ENCODE data around the gene TUBA4A. TPM values are rescaled to one million over a fixed set of nuclear protein-coding genes. Genes with fewer than 3 reads are reported as not detected.

Gene TUBA4A
- total and polyA plus RNA-seq, 2 of the 8 experiments (the other 6 are each of a cell fraction or from before 2014, with no cell fraction given) = 67.3 to 172 TPM

- Histone ChIP-seq H4K5ac (ENCODE audit: insufficient read length, low read depth, low read length) (no peak overlapping the region), H3K4me1 (replicated peaks in 1 of 4; ENCODE audit: control insufficient read depth in 3 of 4, insufficient read depth in 4 of 4, low read length in 3 of 4) (peaks cover 0 to 4% (median 3%) of the 10 kb centered on the region in 4 experiments; a peak in 4 of 7 replicates), H3K79me2 (ENCODE audit: control insufficient read depth in 1 of 2, insufficient read depth in 2 of 2, low read length in 2 of 2) (no peaks in the 10 kb centered on the region), H3K4me3 (ENCODE audit: extremely low read depth in 1 of 4, insufficient read depth in 2 of 4, low read depth in 3 of 4, low read length in 4 of 4) (no peak overlapping the region), H3K27ac (ENCODE audit: low read depth, low read length) (no peak overlapping the region), H2BK12ac (ENCODE audit: low read depth, low read length) (no peak overlapping the region), H3K9me3 (ENCODE audit: insufficient read depth in 2 of 2, low read depth in 1 of 2, low read length in 1 of 2) (no peaks in the 10 kb centered on the region), H3K18ac (ENCODE audit: extremely low read depth, low read length) (no peak overlapping the region), H3K27me3 (replicated peaks in 1 of 4; ENCODE audit: control insufficient read depth in 3 of 4, extremely low read depth in 1 of 4, insufficient read depth in 3 of 4, low read length in 3 of 4) (peaks cover 0 to 27% (median 15%) of the 10 kb centered on the region in 4 experiments; a peak in 6 of 7 replicates), H4K91ac (replicated peaks; ENCODE audit: insufficient read length, low read length) (no peak overlapping the region), H3K23ac (ENCODE audit: insufficient read length) (no peak overlapping the region), H2BK5ac (ENCODE audit: low read depth, low read length) (no peak overlapping the region), H3K9ac (replicated peaks in 1 of 4; ENCODE audit: extremely low read depth in 1 of 4, low read depth in 3 of 4, low read length in 3 of 4) (no peak overlapping the region), H3K4ac (replicated peaks; ENCODE audit: insufficient read length, low read depth, low read length) (no peak overlapping the region), H2AK5ac (ENCODE audit: low read depth, low read length) (no peak overlapping the region; the same call in 1 of the 2 replicates), H4K20me1 (replicated peaks in 1 of 2; ENCODE audit: control insufficient read depth in 1 of 2, insufficient read depth in 2 of 2, low read length in 2 of 2) (no peaks in the 10 kb centered on the region), H2BK20ac (ENCODE audit: low read length) (no peak overlapping the region), H2BK15ac (ENCODE audit: low read length) (no peak overlapping the region), H3K79me1 (ENCODE audit: low read depth, low read length) (no peaks in the 10 kb centered on the region; the same call in 1 of the 2 replicates), H3K36me3 (ENCODE audit: control insufficient read depth in 2 of 4, insufficient read depth in 4 of 4, low read length in 3 of 4) (no peaks in the 10 kb centered on the region), H4K8ac (ENCODE audit: extremely low read depth, insufficient read depth, low read length) (no peak overlapping the region; the same call in 1 of the 2 replicates), H3K23me2 (ENCODE audit: low read depth, low read length) (no peaks in the 10 kb centered on the region), H3K14ac (ENCODE audit: insufficient read length) (no peak overlapping the region), H3K4me2 (ENCODE audit: insufficient read depth in 1 of 2, low read depth in 2 of 2, low read length in 2 of 2) (no peak overlapping the region), H2AFZ (ENCODE audit: low read length) (no peak overlapping the region), H3K56ac (replicated peaks; ENCODE audit: insufficient read length, low read depth, low read length) (no peak overlapping the region), H2BK120ac (replicated peaks; ENCODE audit: low read depth, low read length) (no peak overlapping the region)
- TF ChIP-seq RXRA (IDR thresholded peaks at IDR 0.05; ENCODE audit: insufficient read depth, low read depth, low read length) = no peak
- TF ChIP-seq SP2 (IDR thresholded peaks at IDR 0.05; ENCODE audit: low read length) = no peak
- TF ChIP-seq SP1 (IDR thresholded peaks at IDR 0.05; ENCODE audit: low read depth, low read length) = no peak
- TF ChIP-seq USF2 (IDR thresholded peaks at IDR 0.05; ENCODE audit: low read length) = no peak
- no peak for TF ChIP-seq CBX8 (IDR thresholded peaks at IDR 0.05; ENCODE audit: borderline replicate concordance, low read depth, low read length)
- no peak for TF ChIP-seq E2F6 (IDR thresholded peaks at IDR 0.05)
- TF ChIP-seq JUND (IDR thresholded peaks at IDR 0.05; ENCODE audit: low read length) = no peak
- no peak for TF ChIP-seq SRF (IDR thresholded peaks at IDR 0.05; ENCODE audit: low read depth, low read length)
- TF ChIP-seq PHF8 (conservative IDR thresholded peaks at IDR 0.05; ENCODE audit: low read depth, low read length) = no peak
- TF ChIP-seq CHD2 (IDR thresholded peaks at IDR 0.05; ENCODE audit: low read length) = no peak
- TF ChIP-seq CHD1 (IDR thresholded peaks at IDR 0.05; ENCODE audit: low read depth, low read length) = no peak
- TF ChIP-seq RAD21 (IDR thresholded peaks at IDR 0.05 in 1 of 2, conservative IDR thresholded peaks at IDR 0.05 in 1 of 2; ENCODE audit: low read depth in 2 of 2, low read length in 2 of 2) = no peak
- FAIRE-seq = no peak
- DNase-seq (ENCODE audit: low read depth in 1 of 2, low spot score in 2 of 2) = no peak
- ChIA-PET POLR2A (ENCODE audit: partially characterized antibody) (interaction anchor here (1.0 to 3.7 kb wide), 4 partner anchors 13 to 54 kb away, joined by 3 to 19 read pairs (median 4); partner anchors contain the start of genes DNAJB2, GLB1L and STK16), CTCF (ENCODE audit: partially characterized antibody) (interaction anchor here (0.6 to 13.4 kb wide), 33 partner anchors 8 to 305 kb away, joined by 3 to 118 read pairs (median 4); partner anchors contain the start of genes DNAJB2, GLB1L, PTPRN and STK16)
- WGBS, 2 experiments (ENCODE audit: extremely low coverage in 1 of 2, insufficient coverage in 1 of 2, insufficient read length in 1 of 2, insufficient replicate concordance in 2 of 2, low coverage in 1 of 2, low lambda C conversion rate in 2 of 2, missing lambda C conversion rate in 1 of 2) = 90% methylated on average over 4 of the region's 5 CpGs; no CpG with 5 or more reads in 1 of the 2 experiments
Measured at GRCh38 chr2:219300022-219300421, 46.3 kb upstream of the TUBA4A start.

All from H1 (cell line).